ENCODE measurements around the gene DNAJB11. TPM values are rescaled to one million over a fixed set of nuclear protein-coding genes. Genes with fewer than 3 reads are reported as not detected.

Gene DNAJB11
- total and polyA plus RNA-seq, 8 donors: 17.0 to 62.1 (median 31.9) TPM

- no peaks in the 10 kb centered on the region for H3K27me3 ChIP-seq
- no peaks in the 10 kb centered on the region for H3K9me3 ChIP-seq
- intact Hi-C loops (cut with DNase I; ENCODE audit: low total_unique reads): no loop called here
- peak in 1 of 2 donors; percentile 50 for DNase-seq
- TF ChIP-seq CTCF (IDR thresholded peaks at IDR 0.05) (no peak), EP300 (IDR thresholded peaks at IDR 0.05) (no peak), POLR2A (IDR thresholded peaks at IDR 0.05) (no peak), POLR2AphosphoS5 (IDR thresholded peaks at IDR 0.05) (no peak)
- no peaks in the 10 kb centered on the region for H3K4me1 ChIP-seq
- H3K36me3 ChIP-seq: peaks cover 0 to 9% (median 5%) of the 10 kb centered on the region in 4 donors
- H3K27ac ChIP-seq: no peak overlapping the region
- H3K4me3 ChIP-seq: no peak overlapping the region
- WGBS, 5 donors: 74 to 86% (median 82%) methylated on average over 6 of the region's 6 CpGs
Measured at GRCh38 chr3:186534113-186534669, 36.3 kb upstream of the DNAJB11 start.

- TF ChIP-seq POLR2AphosphoS5 (IDR thresholded peaks at IDR 0.05) (no peak), EP300 (IDR thresholded peaks at IDR 0.05) (no peak), POLR2A (IDR thresholded peaks at IDR 0.05) (no peak), CTCF (IDR thresholded peaks at IDR 0.05) (no peak)
- no peak overlapping the region for H3K4me3 ChIP-seq
- no peak overlapping the region for H3K27ac ChIP-seq
- H3K27me3 ChIP-seq: no peaks in the 10 kb centered on the region
- no peaks in the 10 kb centered on the region for H3K9me3 ChIP-seq
- DNase-seq: no peak
- H3K4me1 ChIP-seq: peaks cover 0 to 10% (median 4%) of the 10 kb centered on the region in 4 donors
- peaks cover 0 to 9% (median 5%) of the 10 kb centered on the region in 4 donors for H3K36me3 ChIP-seq
- intact Hi-C loops (cut with DNase I; ENCODE audit: low total_unique reads): loop anchor here (5.0 kb wide), 1 partner anchor 280 kb away; no protein-coding TSS in a partner anchor
Measured at GRCh38 chr3:186536883-186537844, 33.4 kb upstream of the DNAJB11 start.

GRCh38 chr3:186538779-186539178, 31.7 kb upstream of the DNAJB11 start:
- DNase-seq: no peak
- Histone ChIP-seq H3K36me3 (peaks cover 0 to 13% (median 7%) of the 10 kb centered on the region in 4 donors), H3K4me3 (no peak overlapping the region), H3K9me3 (no peaks in the 10 kb centered on the region), H3K27me3 (no peaks in the 10 kb centered on the region), H3K4me1 (peaks cover 0 to 10% (median 4%) of the 10 kb centered on the region in 4 donors), H3K27ac (no peak overlapping the region)
- TF ChIP-seq POLR2A (IDR thresholded peaks at IDR 0.05) (no peak), CTCF (IDR thresholded peaks at IDR 0.05) (no peak), POLR2AphosphoS5 (IDR thresholded peaks at IDR 0.05) (no peak), EP300 (IDR thresholded peaks at IDR 0.05) (no peak)
- WGBS, 5 donors: 82 to 97% (median 91%) methylated on average over 3 of the region's 3 CpGs
- intact Hi-C loops (cut with DNase I; ENCODE audit: low total_unique reads): loop anchor here (5.0 kb wide), 1 partner anchor 281 kb away; no protein-coding TSS in a partner anchor

- no peaks in the 10 kb centered on the region for H3K27me3 ChIP-seq
- H3K4me1 ChIP-seq: peaks cover 0 to 10% (median 4%) of the 10 kb centered on the region in 4 donors
- peak overlapping the region in 1 of 4 donors; percentile 17 for H3K4me3 ChIP-seq
- H3K36me3 ChIP-seq: peaks cover 0 to 26% (median 19%) of the 10 kb centered on the region in 4 donors
- intact Hi-C loops (cut with DNase I; ENCODE audit: low total_unique reads): loop anchor here (5.0 kb wide), 1 partner anchor 558 kb away; no protein-coding TSS in a partner anchor
- no peaks in the 10 kb centered on the region for H3K9me3 ChIP-seq
- WGBS, 5 donors: 4 to 9% (median 5%) methylated on average over 8 of the region's 8 CpGs
- no peak for TF ChIP-seq POLR2AphosphoS5 (IDR thresholded peaks at IDR 0.05)
- TF ChIP-seq CTCF (IDR thresholded peaks at IDR 0.05): peak in 5 of 7 experiments; percentile 17 to 83 (median 75)
- peak; percentile 84 to 90 for DNase-seq
- peak overlapping the region in 1 of 5 donors; percentile 28 for H3K27ac ChIP-seq
Measured at GRCh38 chr3:186540221-186540834, 30.2 kb upstream of the DNAJB11 start.
